Calu3 (cell line): ENCODE measurements around the gene MLLT3. TPM values are rescaled to one million over a fixed set of nuclear protein-coding genes. Genes with fewer than 3 reads are reported as not detected.

ENCODE experiments used
- BruUV-seq: library from RNA; stranded (reverse); fragments of 400-500 nt; replicated peaks from 2 replicates; lab custom pipeline; 2021; lab: Mats Ljungman, UMichigan
- CTCF ChIA-PET: fragments of 300-600 bp; sonication (Branson Sonifier 250); formaldehyde crosslinking; loops from one replicate; lab custom pipeline; 2022; ENCODE audit warnings: antibody characterized with exemption; lab: Charles Lee
- DNase-seq: peaks from one replicate; pipeline ENCODE4 v3.0.0; 2022
- H3K27ac Mint-ChIP-seq: one replicate; pipeline ENCODE4 v1.8.0; 2022; ENCODE audit warnings: mixed read lengths; ENCODE audit not compliant: unreplicated experiment
- H3K27me3 Mint-ChIP-seq: one replicate; pipeline ENCODE4 v1.8.0; 2022; ENCODE audit warnings: mixed read lengths; ENCODE audit not compliant: unreplicated experiment
- H3K36me3 Mint-ChIP-seq: one replicate; pipeline ENCODE4 v1.8.0; 2022; ENCODE audit warnings: mild to moderate bottlenecking, moderate library complexity, mixed read lengths; ENCODE audit not compliant: insufficient read depth, unreplicated experiment
- H3K4me1 Mint-ChIP-seq: one replicate; pipeline ENCODE4 v1.8.0; 2022; ENCODE audit warnings: mild to moderate bottlenecking, low read depth, mixed read lengths; ENCODE audit not compliant: unreplicated experiment
- H3K4me3 Mint-ChIP-seq: one replicate; pipeline ENCODE4 v1.8.0; 2022; ENCODE audit warnings: mild to moderate bottlenecking, low read depth, moderate library complexity, mixed read lengths; ENCODE audit not compliant: unreplicated experiment
- H3K9me3 Mint-ChIP-seq: one replicate; pipeline ENCODE4 v1.8.0; 2022; ENCODE audit warnings: low read depth, mixed read lengths; ENCODE audit not compliant: unreplicated experiment
- CTCF ChIP-seq: fragments of 200-600 bp; IDR thresholded peaks from one replicate; pipeline ENCODE4 v1.8.0; 2022; ENCODE audit warnings: antibody characterized with exemption; ENCODE audit not compliant: unreplicated experiment
- intact Hi-C: fragments of 100-400 bp; cut with micrococcal nuclease; formaldehyde crosslinking; loops from one replicate; pipeline ENCODE4 v1.10.0; 2022; ENCODE audit not compliant: unreplicated experiment
- total RNA-seq: library from RNA; stranded (reverse); gene quantifications from 2 replicates; pipeline ENCODE4 v1.2.3, GENCODE V29; 2022

MLLT3 gene
- total RNA-seq, 1 experiment from 2014 or later, result 23.1 TPM

- Mint-ChIP-seq H3K27me3 (peaks cover 48% of the 10 kb centered on the region), H3K4me3 (no peak overlapping the region), H3K36me3 (no peaks in the 10 kb centered on the region), H3K9me3 (no peaks in the 10 kb centered on the region), H3K27ac (no peak overlapping the region), H3K4me1 (no peaks in the 10 kb centered on the region)
- no TSS peak for BruUV-seq
- intact Hi-C loops, result no loop called here
- CTCF ChIA-PET, result no interaction called here
- TF ChIP-seq CTCF, result no peak
- DNase-seq, result no peak
These were observed 318.3 kb downstream of the MLLT3 start for GRCh38 chr9:20303996-20304395.

- DNase-seq, result no peak
- H3K36me3 Mint-ChIP-seq, result no peaks in the 10 kb centered on the region
- no peak overlapping the region for H3K27ac Mint-ChIP-seq
- TF ChIP-seq CTCF, result no peak
- intact Hi-C loops, result no loop called here
- peaks cover 48% of the 10 kb centered on the region for H3K27me3 Mint-ChIP-seq
- H3K9me3 Mint-ChIP-seq, result no peaks in the 10 kb centered on the region
- no TSS peak for BruUV-seq
- H3K4me3 Mint-ChIP-seq, result no peak overlapping the region
- CTCF ChIA-PET, result no interaction called here
- H3K4me1 Mint-ChIP-seq, result no peaks in the 10 kb centered on the region
These were observed 319.2 kb downstream of the MLLT3 start for GRCh38 chr9:20303066-20303465.

GRCh38 chr9:20302197-20302596 lies 320.1 kb downstream of the MLLT3 start:
- no peak for DNase-seq
- H3K27me3 Mint-ChIP-seq, result peaks cover 44% of the 10 kb centered on the region
- no peaks in the 10 kb centered on the region for H3K9me3 Mint-ChIP-seq
- no peaks in the 10 kb centered on the region for H3K36me3 Mint-ChIP-seq
- no TSS peak for BruUV-seq
- H3K27ac Mint-ChIP-seq, result no peak overlapping the region
- H3K4me1 Mint-ChIP-seq, result no peaks in the 10 kb centered on the region
- intact Hi-C loops, result no loop called here
- no peak overlapping the region for H3K4me3 Mint-ChIP-seq
- CTCF ChIA-PET, result no interaction called here
- no peak for TF ChIP-seq CTCF

GRCh38 chr9:20300430-20301115 lies 321.7 kb downstream of the MLLT3 start:
- no peak overlapping the region for H3K27ac Mint-ChIP-seq
- no peak for TF ChIP-seq CTCF
- BruUV-seq, result no TSS peak
- intact Hi-C loops, result no loop called here
- H3K4me3 Mint-ChIP-seq, result no peak overlapping the region
- peaks cover 44% of the 10 kb centered on the region for H3K27me3 Mint-ChIP-seq
- DNase-seq, result no peak
- CTCF ChIA-PET, result no interaction called here
- H3K36me3 Mint-ChIP-seq, result no peaks in the 10 kb centered on the region
- H3K9me3 Mint-ChIP-seq, result no peaks in the 10 kb centered on the region
- H3K4me1 Mint-ChIP-seq, result no peaks in the 10 kb centered on the region
